NCI-H345 treated with DMSO at 0.1 percent for 48 hours (cell line): ENCODE measurements around the gene C10orf90.
A peak's percentile ranks its signal among the peaks of the same experiment; 100 is the strongest.
"Not testable (repeated sequence)": the region's sequence is repeated elsewhere in the genome, so short reads cannot be mapped to it uniquely, and the experiment has no call there.

ENCODE experiments used
- DNase-seq: peaks from one replicate; lab custom pipeline; 2025; ENCODE audit not compliant: unreplicated experiment; lab: John Stamatoyannopoulos, UW

C10orf90 gene

GRCh38 chr10:126397640-126398382 lies 272.7 kb downstream of the C10orf90 start:
- no peak for DNase-seq

GRCh38 chr10:126397156-126397555 lies 273.3 kb downstream of the C10orf90 start:
- no peak for DNase-seq

- no peak for DNase-seq
Measured at GRCh38 chr10:126394948-126395347, 275.5 kb downstream of the C10orf90 start.

DNA sequence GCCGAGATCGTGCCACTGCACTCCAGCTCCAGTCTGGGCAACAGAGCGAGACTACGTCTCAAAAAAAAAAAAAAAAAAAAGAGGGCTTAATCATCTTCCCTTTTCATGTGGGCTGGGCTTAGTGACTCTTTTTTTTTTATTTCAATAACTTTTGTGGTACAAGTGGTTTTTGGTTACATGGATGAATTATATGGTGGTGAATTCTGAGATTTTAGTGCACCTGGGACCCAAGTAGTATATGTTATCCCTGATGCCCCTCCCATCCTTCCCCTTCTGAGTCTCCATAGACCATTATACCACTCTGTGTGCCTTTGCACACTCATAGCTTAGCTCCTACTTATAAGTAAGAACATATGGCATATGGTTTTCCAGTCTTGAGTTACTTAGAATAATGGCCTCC lies 277.4 kb downstream of the C10orf90 start:
- no peak for DNase-seq

GRCh38 chr10:126392469-126392868 lies 278.0 kb downstream of the C10orf90 start:
- DNase-seq = no peak

- no peak for DNase-seq
Measured at GRCh38 chr10:126392068-126392467, 278.4 kb downstream of the C10orf90 start.

DNA sequence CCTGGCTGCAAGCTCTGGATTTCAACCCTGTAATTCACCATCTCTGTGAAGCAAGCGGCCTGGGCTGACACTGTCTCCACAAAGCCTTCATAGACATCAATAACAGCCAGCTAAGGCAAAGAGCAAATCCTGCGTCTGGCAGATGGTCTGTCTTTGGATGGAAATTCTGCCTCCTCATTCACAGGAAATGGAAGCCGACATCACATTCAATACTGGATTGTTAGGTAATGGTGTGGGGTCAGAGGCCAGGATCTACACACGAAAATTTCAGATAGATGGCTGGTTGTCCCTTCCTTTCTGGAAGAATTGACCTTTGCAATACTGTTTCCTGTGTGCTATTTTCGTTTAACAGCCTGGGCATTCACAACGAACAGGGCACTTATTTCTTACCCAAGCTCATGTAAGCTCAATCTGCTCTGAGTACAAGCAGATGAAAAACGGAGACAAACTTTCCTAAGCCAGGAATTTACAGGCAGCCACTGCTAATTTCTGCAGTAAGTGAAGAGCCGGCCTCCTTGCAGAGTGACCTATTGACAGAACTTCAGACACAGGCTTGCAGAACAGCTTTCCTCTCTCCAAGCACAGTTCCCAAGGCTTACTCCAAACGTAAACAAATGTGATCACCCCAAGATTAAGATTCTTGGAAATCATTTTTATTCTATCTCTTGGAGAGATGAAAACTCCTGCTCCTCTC lies 279.2 kb downstream of the C10orf90 start:
- no peak for DNase-seq

DNA sequence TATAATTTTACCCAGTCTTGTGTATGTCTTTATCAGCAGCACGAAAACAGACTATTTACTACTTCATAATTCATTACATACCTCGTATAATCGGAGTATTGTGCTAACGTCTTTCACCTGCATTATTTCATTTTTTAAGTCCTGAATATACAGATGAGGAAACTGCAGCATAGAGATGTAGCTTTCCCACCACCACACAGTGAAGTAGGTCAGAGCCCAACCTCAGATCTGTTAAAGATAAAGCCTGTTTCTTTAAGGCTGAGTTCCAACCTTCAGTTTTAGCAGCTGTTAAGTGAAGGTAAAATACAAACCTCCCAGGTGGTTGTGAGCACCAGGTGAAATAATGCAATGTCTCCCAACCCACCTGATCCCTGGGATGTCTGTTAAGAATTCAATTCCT lies 280.2 kb downstream of the C10orf90 start:
- DNase-seq = no peak

- DNase-seq = no peak
Measured at GRCh38 chr10:126387931-126388911, 282.3 kb downstream of the C10orf90 start, which contains the start of gene ADAM12. Gene ADAM12, minus strand, starts transcription at chr10:126388477. Its CDS starts 332 bp downstream, at chr10:126388145.

DNA sequence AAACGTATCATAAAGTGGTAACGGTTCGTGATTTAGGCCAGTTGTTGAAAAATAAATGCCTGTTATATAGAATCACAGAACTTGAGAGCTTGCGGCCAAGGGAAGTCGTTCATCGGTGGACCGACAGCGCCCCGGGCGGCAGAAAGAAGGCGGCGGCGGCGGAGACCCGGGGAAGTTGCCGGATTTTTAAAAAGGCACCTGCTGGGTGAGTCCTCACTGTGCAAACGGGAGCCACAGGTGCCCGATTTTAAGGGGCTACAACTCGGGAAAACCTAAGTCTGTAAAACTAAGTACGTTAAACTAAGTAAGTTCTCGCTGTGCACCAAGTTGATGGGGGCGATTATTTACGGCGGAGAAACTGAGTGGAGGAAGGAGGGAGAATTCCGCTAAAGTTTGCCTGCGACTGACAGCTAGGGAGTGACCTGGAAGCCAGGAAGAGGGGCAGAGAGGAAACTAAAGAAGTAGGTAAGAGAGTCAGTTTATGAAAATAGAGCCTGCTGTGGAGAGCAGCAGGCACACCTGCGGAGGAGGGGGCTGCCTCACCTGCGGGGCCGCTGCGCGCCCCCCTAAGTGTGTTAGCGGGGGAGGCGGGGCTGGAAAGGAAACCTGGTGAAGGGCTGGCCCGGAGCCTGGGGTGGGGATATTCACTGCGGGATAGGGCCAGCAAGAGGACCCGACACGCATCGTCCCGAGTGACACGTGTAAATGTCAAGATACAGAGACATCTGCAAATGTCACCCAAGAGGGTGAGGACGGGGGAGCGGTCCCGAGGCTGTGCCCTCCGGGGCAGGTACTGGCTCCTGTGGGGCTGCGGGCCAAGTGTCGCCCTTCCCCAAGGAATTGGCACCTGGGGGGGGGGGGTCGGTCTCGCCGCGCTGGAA lies 283.2 kb downstream of the C10orf90 start:
- peak; percentile 14 for DNase-seq

- DNase-seq = no peak
Measured at GRCh38 chr10:126384269-126384873, 286.1 kb downstream of the C10orf90 start.

DNA sequence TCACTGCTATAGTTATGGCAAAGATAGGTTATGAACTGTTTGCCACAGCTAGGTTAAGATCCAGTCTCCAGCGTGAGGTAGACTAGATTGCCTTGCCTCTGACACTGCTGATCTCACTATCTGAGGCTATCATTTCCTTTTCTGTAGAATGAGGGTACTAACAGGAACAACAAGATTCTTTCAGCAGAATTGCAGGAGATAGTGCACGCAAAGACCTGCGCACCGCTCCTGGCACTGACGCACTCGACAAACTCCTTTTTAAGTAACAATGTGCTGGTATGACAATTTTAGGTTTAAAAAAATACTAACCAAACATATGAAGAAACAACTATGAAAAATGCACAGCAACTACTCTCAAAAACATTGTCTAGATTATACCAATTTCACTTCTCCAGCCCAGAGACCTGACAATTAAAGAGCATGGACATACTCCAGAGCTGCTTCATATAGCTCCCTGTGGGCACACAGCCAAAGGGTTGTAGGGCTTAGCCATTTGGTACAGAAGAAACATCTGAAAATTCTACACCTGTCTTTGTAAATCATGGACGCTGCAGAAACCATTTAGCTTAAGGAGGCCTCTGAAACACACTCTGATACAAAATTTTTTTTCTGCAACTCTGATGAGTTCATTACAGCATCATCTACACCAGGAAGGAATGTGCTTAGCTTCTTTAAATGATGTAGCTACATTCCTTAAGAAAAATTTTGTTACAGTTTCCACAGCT lies 290.0 kb downstream of the C10orf90 start:
- no peak for DNase-seq

DNA sequence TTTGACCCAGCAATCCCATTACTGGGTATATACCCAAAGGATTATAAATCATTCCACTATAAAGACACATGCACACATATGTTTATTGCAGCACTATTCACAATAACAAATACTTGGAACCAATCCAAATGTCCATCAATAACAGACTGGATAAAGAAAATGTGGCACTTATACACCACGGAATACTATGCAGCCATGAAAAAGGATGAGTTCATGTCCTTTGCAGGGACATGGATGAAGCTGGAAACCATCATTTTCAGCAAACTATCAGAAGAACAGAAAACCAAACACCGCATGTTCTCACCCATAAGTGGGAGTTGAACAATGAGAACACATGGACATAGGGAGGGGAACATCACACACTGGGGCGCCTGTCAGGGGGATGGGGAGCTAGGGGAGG lies 291.3 kb downstream of the C10orf90 start:
- not testable (repeated sequence) for DNase-seq

DNA sequence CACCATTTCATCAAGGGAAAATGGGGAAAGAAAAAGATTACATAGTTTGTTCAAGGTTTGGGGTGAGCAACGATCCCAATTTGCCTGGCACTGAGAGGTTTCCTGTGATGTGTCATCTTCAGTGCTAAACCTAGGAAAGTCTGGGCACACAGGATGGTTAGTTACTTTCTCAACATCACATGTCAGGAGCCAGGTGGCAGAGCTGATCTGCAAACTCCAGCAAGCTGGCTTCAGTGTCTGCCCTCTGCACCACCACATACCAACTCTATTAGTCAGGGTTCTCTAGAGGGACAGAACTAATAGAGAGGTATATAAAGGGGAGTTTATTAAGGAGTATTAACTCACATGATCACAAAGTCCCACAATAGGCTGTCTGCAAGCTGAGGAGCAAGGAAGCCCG lies 293.5 kb downstream of the C10orf90 start:
- no peak for DNase-seq

DNA sequence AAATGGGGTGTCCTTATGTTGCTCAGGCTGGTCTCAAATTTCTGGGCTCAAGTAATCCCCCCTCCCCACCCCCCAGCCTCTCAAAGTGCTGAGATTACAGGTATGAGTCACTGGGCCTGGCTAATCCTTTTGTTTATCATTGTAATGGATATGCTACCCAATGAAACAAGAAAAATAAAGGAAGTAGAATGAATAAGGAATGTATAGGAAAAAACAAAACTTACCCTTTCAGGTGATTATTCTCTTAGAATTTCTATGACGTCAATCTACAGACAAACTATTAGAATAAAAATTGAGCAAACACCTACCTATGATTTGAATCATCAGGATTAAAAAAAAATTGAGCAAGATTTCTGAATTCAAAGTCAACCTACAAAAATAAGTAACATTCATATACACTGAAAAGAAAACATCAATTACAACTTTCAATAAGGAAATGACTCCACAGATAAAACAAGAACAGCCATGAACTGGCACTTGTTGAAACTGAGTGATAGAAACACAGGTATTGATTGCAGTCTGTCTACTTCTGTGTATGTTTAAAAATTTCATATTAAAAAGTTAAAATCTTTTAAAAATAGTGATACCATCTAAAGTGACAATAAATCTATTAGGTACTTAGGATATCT lies 294.5 kb downstream of the C10orf90 start:
- no peak for DNase-seq

- no peak for DNase-seq
Measured at GRCh38 chr10:126375299-126375698, 295.2 kb downstream of the C10orf90 start.
